IPS DF 6.9 (cell line): ENCODE results near the gene PCK1.

Experiments used
- DNase-seq: peaks from one replicate; pipeline ENCODE4 v3.0.0-alpha.2; 2013; ENCODE audit warnings: low read depth, low spot score
- H3K27ac ChIP-seq: one replicate; pipeline ENCODE4 v1.5.1; 2013; ENCODE audit warnings: low read length, control low read depth
- H3K27me3 ChIP-seq: 2 replicates; pipeline ENCODE4 v1.6.1; 2013; ENCODE audit warnings: mild to moderate bottlenecking, low read length; ENCODE audit not compliant: control insufficient read depth, insufficient read depth
- H3K36me3 ChIP-seq: 2 replicates; pipeline ENCODE4 v1.6.1; 2013; ENCODE audit warnings: low read length; ENCODE audit not compliant: control insufficient read depth, insufficient read depth
- H3K4me1 ChIP-seq: 2 replicates; pipeline ENCODE4 v1.6.1; 2013; ENCODE audit warnings: low read length; ENCODE audit not compliant: control insufficient read depth, insufficient read depth
- H3K4me3 ChIP-seq: 2 replicates; pipeline ENCODE4 v1.5.1; 2013; ENCODE audit warnings: mild to moderate bottlenecking, low read length
- H3K9me3 ChIP-seq: 2 replicates; pipeline ENCODE4 v1.6.1; 2013; ENCODE audit warnings: low read length, inconsistent platforms; ENCODE audit not compliant: control insufficient read depth, insufficient read depth
- WGBS: extraction: QIAGEN DNeasy Blood & Tissue Kit; methylation state at CpG from one replicate; pipeline ENCODE4 v1.1.7; 2013; ENCODE audit warnings: mixed read lengths, missing lambda C conversion rate; ENCODE audit not compliant: insufficient read length, insufficient coverage; 5-methylcytosine and 5-hydroxymethylcytosine counted together

Gene PCK1

GRCh38 chr20:57525328-57526086 lies 35.4 kb upstream of the PCK1 start:
- H3K4me3 ChIP-seq = no peak overlapping the region

GRCh38 chr20:57526087-57526884 lies 34.6 kb upstream of the PCK1 start:
- Histone ChIP-seq H3K27me3 (no peaks in the 10 kb centered on the region), H3K4me3 (no peak overlapping the region), H3K9me3 (no peaks in the 10 kb centered on the region), H3K27ac (no peak overlapping the region), H3K36me3 (no peaks in the 10 kb centered on the region), H3K4me1 (peaks cover 8% of the 10 kb centered on the region; the same call in 1 of the 2 replicates)
- WGBS = no CpG with 5 or more reads among the region's 17 CpGs
- no peak for DNase-seq

More at GRCh38 chr20:57525328-57526086, 35.4 kb upstream of the PCK1 start:
- H3K27me3 ChIP-seq = no peaks in the 10 kb centered on the region
- no peak overlapping the region for H3K27ac ChIP-seq
- H3K4me1 ChIP-seq = peaks cover 8% of the 10 kb centered on the region; the same call in 1 of the 2 replicates
- WGBS = no CpG with 5 or more reads among the region's 10 CpGs
- no peak for DNase-seq
- no peaks in the 10 kb centered on the region for H3K36me3 ChIP-seq
- no peaks in the 10 kb centered on the region for H3K9me3 ChIP-seq

GRCh38 chr20:57526885-57527460 lies 33.9 kb upstream of the PCK1 start:
- peaks cover 8% of the 10 kb centered on the region; the same call in 1 of the 2 replicates for H3K4me1 ChIP-seq
- H3K36me3 ChIP-seq = no peaks in the 10 kb centered on the region
- H3K27me3 ChIP-seq = no peaks in the 10 kb centered on the region
- DNase-seq = no peak
- no peak overlapping the region for H3K4me3 ChIP-seq
- 100% methylated on average over 1 of the region's 19 CpGs for WGBS
- H3K27ac ChIP-seq = no peak overlapping the region
- no peaks in the 10 kb centered on the region for H3K9me3 ChIP-seq

- DNase-seq = no peak
- no peaks in the 10 kb centered on the region for H3K36me3 ChIP-seq
- no peak overlapping the region for H3K27ac ChIP-seq
- no CpG with 5 or more reads among the region's 6 CpGs for whole genome bisulfite sequencing
- H3K4me3 ChIP-seq = no peak overlapping the region
- H3K9me3 ChIP-seq = no peaks in the 10 kb centered on the region
- H3K4me1 ChIP-seq = peaks cover 6% of the 10 kb centered on the region; the same call in 1 of the 2 replicates
- no peaks in the 10 kb centered on the region for H3K27me3 ChIP-seq
Measured at GRCh38 chr20:57527728-57528127, 33.2 kb upstream of the PCK1 start.

GRCh38 chr20:57528148-57528547 lies 32.8 kb upstream of the PCK1 start:
- H3K36me3 ChIP-seq = no peaks in the 10 kb centered on the region
- H3K4me1 ChIP-seq = peaks cover 6% of the 10 kb centered on the region; the same call in 1 of the 2 replicates
- WGBS = no CpG with 5 or more reads among the region's 4 CpGs
- no peak overlapping the region for H3K4me3 ChIP-seq
- H3K27me3 ChIP-seq = no peaks in the 10 kb centered on the region
- H3K9me3 ChIP-seq = no peaks in the 10 kb centered on the region
- H3K27ac ChIP-seq = no peak overlapping the region
- no peak for DNase-seq

GRCh38 chr20:57529160-57529585 lies 31.7 kb upstream of the PCK1 start:
- no peak overlapping the region for H3K4me3 ChIP-seq
- no peak for DNase-seq
- no peaks in the 10 kb centered on the region for H3K9me3 ChIP-seq
- no peaks in the 10 kb centered on the region for H3K27me3 ChIP-seq
- H3K27ac ChIP-seq = no peak overlapping the region
- no CpG with 5 or more reads among the region's 8 CpGs for WGBS
- no peaks in the 10 kb centered on the region for H3K36me3 ChIP-seq
- H3K4me1 ChIP-seq = peaks cover 4% of the 10 kb centered on the region; the same call in 1 of the 2 replicates

- Histone ChIP-seq H3K9me3 (no peaks in the 10 kb centered on the region), H3K4me1 (peaks cover 3% of the 10 kb centered on the region; the same call in 1 of the 2 replicates), H3K27ac (no peak overlapping the region), H3K4me3 (no peak overlapping the region), H3K36me3 (no peaks in the 10 kb centered on the region), H3K27me3 (no peaks in the 10 kb centered on the region)
- DNase-seq = no peak
- no CpG with 5 or more reads among the region's 3 CpGs for WGBS
Measured at GRCh38 chr20:57529810-57530209, 31.1 kb upstream of the PCK1 start.

GRCh38 chr20:57530327-57530981 lies 30.5 kb upstream of the PCK1 start:
- H3K4me1 ChIP-seq = 0 out of 2 replicates have a peak, but pooled peaks cover 2% of the 10 kb centered on the region
- no CpG with 5 or more reads among the region's 4 CpGs for WGBS

GRCh38 chr20:57532104-57532503 lies 28.8 kb upstream of the PCK1 start:
- no peak for DNase-seq
- H3K27me3 ChIP-seq = no peaks in the 10 kb centered on the region
- no peaks in the 10 kb centered on the region for H3K4me1 ChIP-seq
- H3K27ac ChIP-seq = no peak overlapping the region
- no peaks in the 10 kb centered on the region for H3K36me3 ChIP-seq
- no peak overlapping the region for H3K4me3 ChIP-seq
- no peaks in the 10 kb centered on the region; the same call in 1 of the 2 replicates for H3K9me3 ChIP-seq
- no CpG with 5 or more reads among the region's 2 CpGs for WGBS

More at GRCh38 chr20:57530327-57530981, 30.5 kb upstream of the PCK1 start:
- Histone ChIP-seq H3K27ac (no peak overlapping the region), H3K9me3 (no peaks in the 10 kb centered on the region), H3K27me3 (no peaks in the 10 kb centered on the region), H3K36me3 (no peaks in the 10 kb centered on the region), H3K4me3 (no peak overlapping the region)
- no peak for DNase-seq

GRCh38 chr20:57535297-57535696 lies 25.6 kb upstream of the PCK1 start:
- peaks cover 2% of the 10 kb centered on the region; the same call in 1 of the 2 replicates for H3K9me3 ChIP-seq
- H3K27me3 ChIP-seq = no peaks in the 10 kb centered on the region
- DNase-seq = no peak
- no peaks in the 10 kb centered on the region for H3K4me1 ChIP-seq
- H3K36me3 ChIP-seq = no peaks in the 10 kb centered on the region
- H3K4me3 ChIP-seq = no peak overlapping the region
- no CpG with 5 or more reads among the region's 5 CpGs for WGBS
- no peak overlapping the region for H3K27ac ChIP-seq
